Neural crest cell (in vitro differentiated cells): ENCODE data around the gene KCNMB2. TPM values are rescaled to one million over a fixed set of nuclear protein-coding genes. Genes with fewer than 3 reads are reported as not detected.

ENCODE experiments used
- DNase-seq: peaks from one replicate; pipeline ENCODE4 v3.0.0; 2021; ENCODE audit warnings: low read depth, mixed read lengths, low spot score
- H3K27ac Mint-ChIP-seq: one replicate; pipeline ENCODE4 v1.8.0; 2021; ENCODE audit warnings: mild to moderate bottlenecking, mixed read lengths; ENCODE audit not compliant: unreplicated experiment
- H3K27me3 Mint-ChIP-seq: 2 replicates; pipeline ENCODE4 v1.8.0; 2021; ENCODE audit warnings: low read depth, mild to moderate bottlenecking, mixed read lengths
- H3K36me3 Mint-ChIP-seq: 2 replicates; pipeline ENCODE4 v1.8.0; 2021; ENCODE audit warnings: low read depth, mild to moderate bottlenecking, mixed read lengths
- H3K4me1 Mint-ChIP-seq: 2 replicates; pipeline ENCODE4 v1.8.0; 2021; ENCODE audit warnings: mixed read lengths
- H3K4me3 Mint-ChIP-seq: one replicate; pipeline ENCODE4 v1.8.0; 2021; ENCODE audit warnings: mild to moderate bottlenecking, mixed read lengths
- H3K9me3 Mint-ChIP-seq: 2 replicates; pipeline ENCODE4 v1.8.0; 2021; ENCODE audit warnings: mixed read lengths
- total RNA-seq: library from RNA; stranded (reverse); gene quantifications from 2 replicates; pipeline ENCODE4 v1.2.1, GENCODE V29; 2021
- TF ChIP-seq, protein P1 (sequence below): fragments of 200-600 bp; sonication (generic); conservative IDR thresholded peaks from 2 replicates; pipeline ENCODE4 v1.5.0; 2021; ENCODE audit warnings: antibody characterized with exemption, mild to moderate bottlenecking

The KCNMB2 gene
- total RNA-seq, 1 donor from 2014 or later: 0.84 TPM

DNA sequence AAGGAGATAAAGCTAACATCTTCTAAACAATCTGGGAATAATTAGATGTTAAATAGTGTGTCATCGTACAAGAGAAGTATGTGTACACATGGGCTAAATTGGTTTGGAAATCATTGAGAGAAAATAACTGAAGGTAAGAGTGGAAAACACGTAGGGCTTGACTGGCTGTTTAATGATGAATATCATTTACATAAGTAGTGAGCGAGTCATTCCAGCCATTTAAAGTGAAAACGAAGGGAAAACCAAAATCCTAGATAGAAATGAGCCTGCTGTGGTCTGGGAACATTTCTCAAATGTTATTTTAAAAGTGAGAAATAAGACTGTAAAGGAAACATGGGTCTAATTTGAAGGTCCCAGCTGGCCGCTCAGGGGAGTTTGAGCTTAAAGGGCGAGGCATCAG lies 41.9 kb upstream of the KCNMB2 start:
- Mint-ChIP-seq H3K27me3 (peaks cover 3% of the 10 kb centered on the region), H3K36me3 (no peaks in the 10 kb centered on the region), H3K4me1 (no peaks in the 10 kb centered on the region), H3K9me3 (peaks cover 15% of the 10 kb centered on the region), H3K4me3 (no peak overlapping the region), H3K27ac (no peak overlapping the region)
- TF ChIP-seq, protein P1, sequence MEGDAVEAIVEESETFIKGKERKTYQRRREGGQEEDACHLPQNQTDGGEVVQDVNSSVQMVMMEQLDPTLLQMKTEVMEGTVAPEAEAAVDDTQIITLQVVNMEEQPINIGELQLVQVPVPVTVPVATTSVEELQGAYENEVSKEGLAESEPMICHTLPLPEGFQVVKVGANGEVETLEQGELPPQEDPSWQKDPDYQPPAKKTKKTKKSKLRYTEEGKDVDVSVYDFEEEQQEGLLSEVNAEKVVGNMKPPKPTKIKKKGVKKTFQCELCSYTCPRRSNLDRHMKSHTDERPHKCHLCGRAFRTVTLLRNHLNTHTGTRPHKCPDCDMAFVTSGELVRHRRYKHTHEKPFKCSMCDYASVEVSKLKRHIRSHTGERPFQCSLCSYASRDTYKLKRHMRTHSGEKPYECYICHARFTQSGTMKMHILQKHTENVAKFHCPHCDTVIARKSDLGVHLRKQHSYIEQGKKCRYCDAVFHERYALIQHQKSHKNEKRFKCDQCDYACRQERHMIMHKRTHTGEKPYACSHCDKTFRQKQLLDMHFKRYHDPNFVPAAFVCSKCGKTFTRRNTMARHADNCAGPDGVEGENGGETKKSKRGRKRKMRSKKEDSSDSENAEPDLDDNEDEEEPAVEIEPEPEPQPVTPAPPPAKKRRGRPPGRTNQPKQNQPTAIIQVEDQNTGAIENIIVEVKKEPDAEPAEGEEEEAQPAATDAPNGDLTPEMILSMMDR: no peak
- no peak for DNase-seq

DNA sequence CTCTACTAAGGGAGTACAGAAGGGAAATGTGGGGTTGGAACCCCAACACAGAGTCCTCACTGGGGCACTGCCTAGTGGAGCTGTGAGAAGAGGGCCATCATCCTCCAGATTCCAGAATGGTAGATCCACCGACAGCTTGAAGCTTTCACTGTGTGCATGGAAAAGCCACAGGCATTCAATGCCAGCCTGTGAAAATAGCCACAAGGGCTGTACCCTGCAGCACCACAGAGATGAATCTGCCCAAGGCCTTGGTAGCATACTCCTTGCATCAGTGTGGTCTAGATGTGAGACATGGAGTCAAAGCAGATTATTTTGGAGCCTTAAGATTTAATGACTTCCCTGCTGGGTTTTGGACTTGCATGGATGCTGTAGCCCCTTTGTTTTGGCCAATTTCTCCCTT lies 39.3 kb upstream of the KCNMB2 start:
- no peaks in the 10 kb centered on the region for H3K4me1 Mint-ChIP-seq
- no peak overlapping the region for H3K4me3 Mint-ChIP-seq
- TF ChIP-seq, protein P1: no peak
- no peak for DNase-seq
- H3K27ac Mint-ChIP-seq: no peak overlapping the region
- peaks cover 13% of the 10 kb centered on the region for H3K9me3 Mint-ChIP-seq
- H3K36me3 Mint-ChIP-seq: no peaks in the 10 kb centered on the region
- no peaks in the 10 kb centered on the region for H3K27me3 Mint-ChIP-seq

DNA sequence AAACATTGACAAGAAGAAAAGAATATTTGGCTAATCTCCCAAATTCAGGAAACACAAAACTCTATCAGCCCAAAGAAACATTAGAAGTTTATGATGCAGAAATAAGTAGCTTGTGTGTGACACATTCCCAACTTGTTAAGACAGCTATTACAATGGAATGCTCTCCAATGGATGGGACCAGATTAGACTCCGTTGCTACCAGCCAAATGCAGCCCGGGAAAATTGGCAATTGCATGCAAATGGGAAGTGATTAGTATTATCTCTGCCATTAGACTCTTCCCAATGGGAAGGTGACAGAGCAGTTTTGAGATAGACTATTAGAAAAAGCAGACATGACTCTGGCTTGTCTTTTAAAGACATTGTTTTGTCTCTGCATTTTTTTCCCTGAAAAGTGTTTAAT lies 37.4 kb upstream of the KCNMB2 start:
- H3K4me3 Mint-ChIP-seq: no peak overlapping the region
- no peaks in the 10 kb centered on the region for H3K4me1 Mint-ChIP-seq
- TF ChIP-seq, protein P1: no peak
- H3K27me3 Mint-ChIP-seq: no peaks in the 10 kb centered on the region
- no peak for DNase-seq
- no peak overlapping the region for H3K27ac Mint-ChIP-seq
- no peaks in the 10 kb centered on the region for H3K36me3 Mint-ChIP-seq
- peaks cover 13% of the 10 kb centered on the region for H3K9me3 Mint-ChIP-seq

DNA sequence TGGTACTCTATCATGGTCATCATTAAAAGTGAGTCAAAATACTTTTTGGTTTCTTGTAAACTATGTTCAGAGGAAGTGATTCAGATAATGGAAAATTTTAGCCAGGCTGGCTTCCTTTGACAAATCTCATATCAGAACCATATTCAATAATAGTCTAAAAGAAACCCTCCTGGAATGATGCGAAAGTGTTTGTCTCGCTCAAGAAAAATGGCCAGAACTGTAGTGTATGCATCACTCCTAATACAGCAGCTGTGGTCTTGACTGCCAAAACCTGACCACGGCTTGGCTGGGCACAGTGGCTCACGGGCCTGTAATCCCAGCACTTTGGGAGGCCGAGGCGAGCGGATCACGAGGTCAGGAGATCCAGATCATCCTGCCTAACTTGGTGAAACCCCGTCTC lies 35.6 kb upstream of the KCNMB2 start:
- TF ChIP-seq, protein P1: no peak
- no peak overlapping the region for H3K27ac Mint-ChIP-seq
- no peak overlapping the region for H3K4me3 Mint-ChIP-seq
- H3K27me3 Mint-ChIP-seq: no peaks in the 10 kb centered on the region
- H3K4me1 Mint-ChIP-seq: no peaks in the 10 kb centered on the region
- H3K9me3 Mint-ChIP-seq: peaks cover 10% of the 10 kb centered on the region
- DNase-seq: no peak
- H3K36me3 Mint-ChIP-seq: no peaks in the 10 kb centered on the region

DNA sequence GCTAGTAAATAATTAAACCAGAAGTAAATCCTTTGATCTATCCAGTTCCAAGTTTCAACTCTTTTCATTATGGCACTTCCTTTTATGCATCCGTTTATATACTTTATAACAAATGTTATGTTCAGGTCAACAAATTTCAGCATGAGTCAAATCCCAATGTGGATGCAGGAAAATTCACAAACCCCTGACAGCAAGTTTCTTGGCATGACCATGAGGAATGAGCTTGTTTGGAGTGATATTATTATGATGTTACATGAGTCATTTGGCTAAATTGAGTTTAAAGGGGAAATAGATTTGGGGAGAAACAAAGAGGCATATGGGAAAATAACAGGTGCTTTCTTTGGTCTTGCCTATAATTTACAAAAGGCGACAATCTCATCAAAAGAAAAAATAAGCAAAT lies 32.1 kb upstream of the KCNMB2 start:
- TF ChIP-seq, protein P1: no peak
- Mint-ChIP-seq H3K9me3 (no peaks in the 10 kb centered on the region), H3K36me3 (no peaks in the 10 kb centered on the region), H3K27me3 (no peaks in the 10 kb centered on the region), H3K4me1 (no peaks in the 10 kb centered on the region), H3K27ac (no peak overlapping the region), H3K4me3 (no peak overlapping the region)
- no peak for DNase-seq

DNA sequence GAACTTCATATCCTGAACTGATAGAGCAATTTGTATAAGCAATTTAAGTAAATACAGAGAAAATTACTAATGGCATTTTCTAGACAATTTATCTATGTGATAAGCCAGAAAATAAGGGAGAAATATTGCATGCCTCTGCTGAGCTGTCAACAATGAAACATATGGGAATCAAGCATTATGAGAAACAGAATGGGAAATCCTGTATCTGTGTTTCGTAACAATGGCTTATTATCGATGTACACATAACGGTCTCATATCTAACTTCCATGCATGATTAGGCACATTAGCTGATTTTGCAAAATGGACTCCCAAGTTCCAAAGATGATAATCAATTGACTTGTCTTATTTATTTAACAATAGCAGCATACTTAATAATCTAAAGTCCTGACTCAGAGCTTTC lies 30.4 kb upstream of the KCNMB2 start:
- Mint-ChIP-seq H3K36me3 (no peaks in the 10 kb centered on the region), H3K4me3 (no peak overlapping the region), H3K27me3 (no peaks in the 10 kb centered on the region), H3K27ac (no peak overlapping the region), H3K9me3 (peaks cover 2% of the 10 kb centered on the region), H3K4me1 (no peaks in the 10 kb centered on the region)
- DNase-seq: no peak
- TF ChIP-seq, protein P1: no peak
